GM19023 (cell line): ENCODE data around the gene SPAST.
"Not testable (repeated sequence)": the region's sequence is repeated elsewhere in the genome, so short reads cannot be mapped to it uniquely, and the experiment has no call there.

Source experiments
- ATAC-seq: cut with Tn5 transposase; IDR thresholded peaks from one replicate; pipeline ENCODE4 v1.9.1; 2021; ENCODE audit warnings: mild to moderate bottlenecking, moderate library complexity; ENCODE audit not compliant: unreplicated experiment

SPAST gene

GRCh38 chr2:32063310-32064020 lies at the start of gene SPAST:
TSS of gene SPAST (plus strand) at chr2:32063556. CDS start at chr2:32063832, 276 bp downstream.
- peak; percentile 96 for ATAC-seq

GRCh38 chr2:32018789-32019482 lies 44.4 kb upstream of the SPAST start:
- not testable (repeated sequence) for ATAC-seq

- not testable (repeated sequence) for ATAC-seq
Measured at GRCh38 chr2:32034198-32034887, 29.0 kb upstream of the SPAST start.

- ATAC-seq: peak; percentile 87
Measured at GRCh38 chr2:32039447-32040219, 23.7 kb upstream of the SPAST start, which contains the start of gene DPY30. TSS of gene DPY30 (minus strand) at chr2:32039805. CDS start at chr2:32039456, 349 bp downstream.

GRCh38 chr2:32043561-32043960 lies 19.8 kb upstream of the SPAST start:
- ATAC-seq: no peak

GRCh38 chr2:32051836-32052439 lies 11.4 kb upstream of the SPAST start:
- no peak for ATAC-seq

- not testable (repeated sequence) for ATAC-seq
Measured at GRCh38 chr2:32054583-32054982, 8.8 kb upstream of the SPAST start.

GRCh38 chr2:32058130-32058529 lies 5.2 kb upstream of the SPAST start:
- no peak for ATAC-seq

- no peak for ATAC-seq
Measured at GRCh38 chr2:32060266-32060665, 3.1 kb upstream of the SPAST start.

GRCh38 chr2:32061430-32061829 lies 1.9 kb upstream of the SPAST start:
- ATAC-seq: no peak

GRCh38 chr2:32061973-32062861 lies 1.1 kb upstream of the SPAST start:
- no peak for ATAC-seq

GRCh38 chr2:32064021-32064601 lies 755 bp downstream of the SPAST start:
- ATAC-seq: peak; percentile 19

- no peak for ATAC-seq
Measured at GRCh38 chr2:32064713-32065112, 1.4 kb downstream of the SPAST start.

GRCh38 chr2:32067549-32067948 lies 4.2 kb downstream of the SPAST start:
- ATAC-seq: no peak

GRCh38 chr2:32074134-32074506 lies 10.8 kb downstream of the SPAST start:
- ATAC-seq: no peak

- ATAC-seq: no peak
Measured at GRCh38 chr2:32095671-32096070, 32.3 kb downstream of the SPAST start.

GRCh38 chr2:32108111-32108510 lies 44.8 kb downstream of the SPAST start:
- ATAC-seq: no peak

- no peak for ATAC-seq
Measured at GRCh38 chr2:32118055-32118454, 54.7 kb downstream of the SPAST start.

- ATAC-seq: no peak
Measured at GRCh38 chr2:32119161-32119560, 55.8 kb downstream of the SPAST start.
